Activated CD8-positive, alpha-beta T cell treated with anti-CD3 and anti-CD28 coated beads, Interleukin-2, amount 10 ng/mL, durations not matched to agents 7 days and 5 days (primary cell): Measurements from ENCODE around the gene TTLL9. TPM values are rescaled to one million over a fixed set of nuclear protein-coding genes. Genes with fewer than 3 reads are reported as not detected.

Source experiments
- ATAC-seq: fragments of 150-1000 bp; cut with Tn5 transposase; one replicate; pipeline ENCODE4 v1.10.0; 2021; ENCODE audit warnings: moderate library complexity
- CTCF ChIA-PET: fragments of 350-600 bp; sonication (Branson Sonifier 250); formaldehyde crosslinking; loops from one replicate; lab custom pipeline; 2021; ENCODE audit warnings: antibody characterized with exemption; lab: Charles Lee
- POLR2A ChIA-PET: fragments of 350-600 bp; sonication (Branson Sonifier 250); formaldehyde crosslinking; loops from one replicate; lab custom pipeline; 2021; ENCODE audit warnings: antibody characterized with exemption; lab: Charles Lee
- DNase-seq: peaks from one replicate; pipeline ENCODE4 v3.0.0-alpha.2; 2020
- H3K27ac Mint-ChIP-seq: one replicate; pipeline ENCODE4 v1.8.0; 2021; ENCODE audit warnings: mild to moderate bottlenecking, mixed read lengths
- H3K27me3 Mint-ChIP-seq: one replicate; pipeline ENCODE4 v1.8.0; 2021; ENCODE audit warnings: low read depth, mixed read lengths
- H3K36me3 Mint-ChIP-seq: one replicate; pipeline ENCODE4 v1.8.0; 2021; ENCODE audit warnings: low read depth, mixed read lengths
- H3K4me1 Mint-ChIP-seq: one replicate; pipeline ENCODE4 v1.8.0; 2021; ENCODE audit warnings: low read depth, mixed read lengths
- H3K4me3 Mint-ChIP-seq: one replicate; pipeline ENCODE4 v1.8.0; 2021; ENCODE audit warnings: mild to moderate bottlenecking, mixed read lengths
- H3K9me3 Mint-ChIP-seq: one replicate; pipeline ENCODE4 v1.8.0; 2022; ENCODE audit warnings: mixed read lengths; ENCODE audit not compliant: insufficient read depth
- total RNA-seq, 2 experiments: library from RNA; stranded (reverse); gene quantifications; one replicate each; pipeline ENCODE4 v1.2.3, GENCODE V29; 2021

The TTLL9 gene
- total RNA-seq, 2 experiments from 2014 or later, result not detected

DNA sequence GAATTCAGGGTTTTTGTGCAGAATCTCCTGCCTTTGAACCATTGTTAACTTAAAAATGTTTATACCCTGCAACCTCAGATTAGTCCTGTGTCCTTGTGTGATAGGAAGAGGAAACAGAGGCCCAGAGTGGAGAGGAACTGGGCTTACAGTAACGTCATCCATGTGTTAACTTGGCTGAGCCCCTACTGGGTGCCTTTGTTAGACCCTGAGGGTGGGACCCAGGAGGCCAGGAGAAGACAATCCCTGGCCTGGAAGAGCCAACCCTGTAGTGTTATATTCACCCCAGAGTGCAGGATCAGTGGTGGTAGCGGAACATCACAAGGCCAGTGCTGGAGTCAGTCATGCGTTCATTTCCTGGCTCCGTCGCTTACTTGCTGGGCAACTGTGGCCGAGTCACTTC is 40.7 kb upstream of the TTLL9 start:
- Mint-ChIP-seq H3K27ac (no peak overlapping the region), H3K4me1 (peaks cover under 1% of the 10 kb centered on the region), H3K36me3 (no peaks in the 10 kb centered on the region), H3K4me3 (no peak overlapping the region), H3K9me3 (no peaks in the 10 kb centered on the region), H3K27me3 (no peaks in the 10 kb centered on the region)
- no peak for DNase-seq
- ATAC-seq, result no peak
- POLR2A ChIA-PET, result no interaction called here
- CTCF ChIA-PET, result interaction anchor here (0.8 to 1.2 kb wide), 2 partner anchors 123 to 202 kb away, joined by 3 to 4 read pairs; no protein-coding TSS in a partner anchor

DNA sequence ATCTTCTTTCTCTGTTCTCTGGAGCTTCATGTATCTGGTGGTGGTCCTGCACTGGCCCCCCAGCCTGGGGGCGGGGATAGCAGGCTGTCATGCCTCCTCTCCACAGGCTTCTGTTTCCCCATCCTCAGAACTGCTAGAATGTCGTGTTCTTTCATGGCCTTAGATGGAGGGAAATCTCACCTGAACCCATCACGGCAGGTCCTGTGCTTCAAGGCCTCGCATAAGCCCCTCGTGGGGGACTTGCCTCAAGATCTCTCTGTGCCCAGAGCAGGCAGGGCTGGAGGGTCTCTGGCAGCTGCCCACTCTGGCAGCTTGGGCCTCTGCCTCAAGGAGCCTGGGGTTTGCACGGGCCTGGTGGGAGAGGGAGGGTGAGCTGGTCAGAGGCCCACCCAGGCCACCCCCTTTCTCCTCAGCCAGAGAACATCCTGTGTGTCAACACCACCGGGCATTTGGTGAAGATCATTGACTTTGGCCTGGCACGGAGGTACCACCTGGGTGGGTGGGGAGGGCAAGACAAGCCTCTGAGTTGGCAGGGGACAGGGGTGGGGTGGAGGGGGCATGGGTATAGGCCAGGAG is 39.9 kb upstream of the TTLL9 start:
- DNase-seq (no peak), ATAC-seq (no peak)
- CTCF ChIA-PET, result interaction anchor here (0.8 kb wide), 1 partner anchor 201 kb away, joined by 4 read pairs; no protein-coding TSS in a partner anchor
- Mint-ChIP-seq H3K27me3 (no peaks in the 10 kb centered on the region), H3K27ac (no peak overlapping the region), H3K4me1 (peaks cover 8% of the 10 kb centered on the region), H3K4me3 (no peak overlapping the region), H3K9me3 (no peaks in the 10 kb centered on the region), H3K36me3 (no peaks in the 10 kb centered on the region)
- POLR2A ChIA-PET, result no interaction called here

DNA sequence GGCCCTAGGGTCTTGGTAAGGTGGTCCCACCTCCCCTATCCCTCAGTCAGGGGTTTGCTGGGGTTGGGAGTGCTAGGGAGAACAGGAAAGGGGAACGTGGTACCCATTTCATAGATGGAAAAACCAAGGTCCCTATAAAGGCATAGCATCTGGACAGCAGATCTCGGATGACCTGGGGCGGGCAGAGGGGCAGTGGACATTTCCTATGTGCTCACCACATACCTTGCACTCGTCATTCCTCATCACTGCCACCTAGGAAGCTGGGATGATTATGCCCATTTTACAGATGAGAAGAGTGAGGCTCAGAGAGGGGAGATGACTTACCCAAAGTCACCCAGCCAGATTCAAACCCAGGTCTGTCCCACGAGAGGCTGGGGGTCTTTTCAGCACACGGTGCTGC is 39.2 kb upstream of the TTLL9 start:
- Mint-ChIP-seq H3K4me1 (peaks cover 15% of the 10 kb centered on the region), H3K36me3 (no peaks in the 10 kb centered on the region), H3K27me3 (no peaks in the 10 kb centered on the region), H3K4me3 (no peak overlapping the region), H3K27ac (no peak overlapping the region), H3K9me3 (no peaks in the 10 kb centered on the region)
- POLR2A ChIA-PET, result no interaction called here
- CTCF ChIA-PET, result no interaction called here
- ATAC-seq (no peak), DNase-seq (no peak)

DNA sequence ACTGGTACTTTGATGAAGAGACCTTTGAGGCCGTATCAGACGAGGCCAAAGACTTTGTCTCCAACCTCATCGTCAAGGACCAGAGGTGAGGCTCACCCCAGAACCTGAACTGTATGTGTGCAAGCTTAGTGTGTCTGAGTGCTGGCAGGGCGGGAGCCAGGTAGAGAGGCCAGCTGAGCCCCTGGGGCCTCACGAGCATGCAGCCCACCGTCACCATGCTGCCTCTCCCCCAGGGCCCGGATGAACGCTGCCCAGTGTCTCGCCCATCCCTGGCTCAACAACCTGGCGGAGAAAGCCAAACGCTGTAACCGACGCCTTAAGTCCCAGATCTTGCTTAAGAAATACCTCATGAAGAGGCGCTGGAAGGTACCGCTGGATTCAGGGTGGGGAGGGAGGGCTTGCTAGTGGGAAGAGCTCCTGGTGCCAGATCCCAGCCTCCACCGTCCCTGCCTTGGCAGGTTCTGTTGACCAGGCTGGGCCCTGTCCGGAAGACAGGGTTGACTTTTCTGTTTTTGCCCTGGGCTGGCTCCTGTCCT is 38.6 kb upstream of the TTLL9 start:
- Mint-ChIP-seq H3K9me3 (no peaks in the 10 kb centered on the region), H3K36me3 (no peaks in the 10 kb centered on the region), H3K27me3 (no peaks in the 10 kb centered on the region), H3K4me1 (peaks cover 22% of the 10 kb centered on the region), H3K27ac (no peak overlapping the region), H3K4me3 (no peak overlapping the region)
- POLR2A ChIA-PET, result no interaction called here
- no peak for DNase-seq
- CTCF ChIA-PET, result no interaction called here
- no peak for ATAC-seq

DNA sequence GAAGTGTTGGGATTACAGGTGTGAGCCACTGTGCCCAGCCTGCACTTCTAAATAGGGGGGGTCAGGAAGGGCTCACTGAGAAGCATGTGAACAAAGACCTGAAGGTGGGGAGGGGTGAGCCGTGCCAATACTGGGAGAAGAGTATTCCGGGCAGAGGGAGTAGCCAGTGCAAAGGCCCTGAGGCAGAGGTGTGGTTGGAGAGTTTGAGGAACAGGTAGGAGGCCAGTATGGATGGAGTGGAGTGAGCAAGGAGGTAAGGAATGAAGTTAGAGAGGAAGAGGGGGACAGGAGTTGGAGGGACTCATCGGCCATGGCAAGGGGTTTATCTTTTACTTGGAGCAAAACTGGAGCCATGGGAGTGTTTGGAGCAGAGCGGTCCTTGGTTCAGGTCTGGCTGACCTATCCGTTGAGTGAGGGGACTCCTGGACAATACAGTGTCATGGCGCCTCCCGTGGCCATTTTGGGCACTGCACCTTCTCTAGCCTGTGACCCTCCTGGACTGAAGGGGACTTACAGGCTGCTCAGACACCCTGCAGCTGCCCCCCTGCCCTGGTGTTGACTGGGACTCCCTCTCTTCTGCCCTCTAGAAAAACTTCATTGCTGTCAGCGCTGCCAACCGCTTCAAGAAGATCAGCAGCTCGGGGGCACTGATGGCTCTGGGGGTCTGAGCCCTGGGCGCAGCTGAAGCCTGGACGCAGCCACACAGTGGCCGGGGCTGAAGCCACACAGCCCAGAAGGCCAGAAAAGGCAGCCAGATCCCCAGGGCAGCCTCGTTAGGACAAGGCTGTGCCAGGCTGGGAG is 37.1 kb upstream of the TTLL9 start:
- Mint-ChIP-seq H3K4me1 (peaks cover 23% of the 10 kb centered on the region), H3K4me3 (no peak overlapping the region), H3K9me3 (no peaks in the 10 kb centered on the region), H3K36me3 (no peaks in the 10 kb centered on the region), H3K27ac (no peak overlapping the region), H3K27me3 (no peaks in the 10 kb centered on the region)
- ChIA-PET CTCF (interaction anchor here (0.7 to 2.2 kb wide), 7 partner anchors 9 to 179 kb away, joined by 3 to 5 read pairs (median 3); partner anchors contain the start of gene PDRG1), POLR2A (no interaction called here)
- no peak for ATAC-seq
- peak; percentile 74 for DNase-seq

DNA sequence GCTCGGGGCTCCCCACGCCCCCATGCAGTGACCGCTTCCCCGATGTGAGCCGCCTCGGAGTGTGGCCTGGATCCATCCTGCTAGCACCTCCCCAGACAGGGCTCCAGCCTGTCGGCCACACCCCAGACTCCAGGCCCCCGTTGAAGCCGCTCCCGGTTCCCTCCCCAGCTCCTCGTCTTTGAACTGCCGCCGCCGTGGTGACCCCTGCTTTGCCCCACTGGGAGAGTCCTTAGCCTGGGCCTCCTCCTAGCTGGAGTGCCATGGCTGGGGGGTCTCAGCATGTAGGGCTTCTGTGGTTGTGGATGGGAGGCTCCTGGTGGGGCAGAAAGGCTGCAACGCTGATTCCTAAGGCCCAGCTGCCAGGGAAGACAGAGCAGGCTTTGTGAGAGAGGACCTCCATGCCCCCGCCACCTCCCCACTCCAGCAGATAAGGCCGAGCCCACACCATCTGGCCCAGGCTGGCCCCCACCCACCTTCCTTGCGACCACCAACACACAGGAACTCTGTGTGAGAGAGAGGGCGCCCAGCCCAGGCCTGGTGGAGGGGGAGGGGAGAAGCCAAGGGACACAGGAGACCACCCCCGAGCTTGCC is 36.4 kb upstream of the TTLL9 start:
- H3K4me1 Mint-ChIP-seq, result peaks cover 23% of the 10 kb centered on the region
- no peaks in the 10 kb centered on the region for H3K27me3 Mint-ChIP-seq
- H3K36me3 Mint-ChIP-seq, result no peaks in the 10 kb centered on the region
- ATAC-seq (no peak), DNase-seq (no peak)
- CTCF ChIA-PET, result interaction anchor here (0.7 to 2.2 kb wide), 7 partner anchors 8 to 179 kb away, joined by 3 to 5 read pairs (median 3); partner anchors contain the start of gene PDRG1
- H3K4me3 Mint-ChIP-seq, result no peak overlapping the region
- POLR2A ChIA-PET, result no interaction called here
- H3K9me3 Mint-ChIP-seq, result no peaks in the 10 kb centered on the region
- no peak overlapping the region for H3K27ac Mint-ChIP-seq

DNA sequence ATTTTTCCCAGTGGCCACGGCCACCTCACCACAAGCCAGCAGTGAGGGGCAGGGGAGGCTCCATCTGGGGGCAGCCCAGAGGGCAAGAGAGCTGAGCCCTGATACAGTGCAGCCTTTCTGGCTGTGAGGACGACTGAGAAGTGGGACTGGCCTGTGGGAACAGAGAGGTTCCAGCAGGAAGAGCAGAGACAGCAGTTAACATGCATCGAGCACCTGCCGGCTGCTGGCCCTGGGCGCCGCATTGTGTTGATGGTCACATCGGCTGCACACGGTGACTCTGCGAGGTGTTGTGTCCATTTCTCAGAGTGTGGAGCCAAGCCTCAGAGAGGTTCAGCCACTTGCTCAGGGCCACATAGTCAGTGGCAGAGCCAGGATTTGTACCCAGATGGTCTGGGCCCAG is 34.9 kb upstream of the TTLL9 start:
- DNase-seq (no peak), ATAC-seq (no peak)
- Mint-ChIP-seq H3K4me1 (peaks cover 23% of the 10 kb centered on the region), H3K36me3 (no peaks in the 10 kb centered on the region), H3K27ac (no peak overlapping the region), H3K4me3 (no peak overlapping the region), H3K27me3 (no peaks in the 10 kb centered on the region), H3K9me3 (no peaks in the 10 kb centered on the region)
- ChIA-PET CTCF (interaction anchor here (1.1 to 2.6 kb wide), 3 partner anchors 12 to 116 kb away, joined by 4 to 13 read pairs (median 8); partner anchors contain the start of gene PDRG1), POLR2A (no interaction called here)

DNA sequence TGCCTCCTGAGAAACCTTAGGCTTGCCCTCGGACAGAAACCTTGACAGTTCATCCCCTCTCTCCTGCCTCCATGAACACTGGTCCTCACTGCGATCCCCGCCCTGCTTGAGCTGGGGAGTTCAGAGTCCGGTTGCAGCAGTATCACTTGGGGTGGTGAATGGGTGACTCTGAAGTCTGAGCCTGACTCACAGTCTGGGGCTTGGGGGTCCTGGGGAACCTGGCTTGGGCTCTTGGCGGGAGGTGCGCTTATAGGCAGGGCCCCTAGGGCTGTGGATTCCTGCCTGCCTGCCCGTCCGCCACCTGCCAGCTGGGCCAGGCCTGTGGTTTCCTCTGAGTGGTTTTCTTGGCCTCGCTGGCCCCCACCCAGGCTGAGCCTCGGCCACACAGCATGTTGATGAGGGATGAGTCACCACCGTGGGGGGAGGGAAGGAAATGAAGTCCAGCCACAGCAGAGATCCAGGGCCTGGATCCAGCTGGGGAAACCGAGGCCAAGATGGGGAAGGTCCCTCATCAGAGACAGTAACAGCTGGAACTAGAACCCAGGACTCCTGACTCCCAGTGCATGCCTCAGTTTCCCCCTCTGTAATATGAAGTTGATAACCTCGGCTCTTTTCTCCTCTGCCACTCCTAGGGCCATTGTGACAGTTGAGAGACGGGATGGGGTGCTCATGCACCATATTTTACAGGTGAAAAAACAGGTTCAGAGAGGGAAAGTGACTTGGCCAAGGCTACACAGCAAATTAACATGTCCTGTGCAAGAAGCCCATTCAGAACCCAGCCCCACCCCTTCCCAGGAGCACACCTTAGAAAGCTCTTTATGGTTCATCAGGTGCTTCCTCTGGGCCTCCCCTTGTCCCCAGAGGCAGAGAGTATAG is 34.2 kb upstream of the TTLL9 start:
- Mint-ChIP-seq H3K4me1 (peaks cover 23% of the 10 kb centered on the region), H3K27ac (no peak overlapping the region), H3K9me3 (no peaks in the 10 kb centered on the region), H3K4me3 (no peak overlapping the region), H3K27me3 (no peaks in the 10 kb centered on the region), H3K36me3 (no peaks in the 10 kb centered on the region)
- CTCF ChIA-PET, result interaction anchor here (1.0 to 2.6 kb wide), 5 partner anchors 9 to 116 kb away, joined by 3 to 19 read pairs (median 8); partner anchors contain the start of gene PDRG1
- ATAC-seq (peak; percentile 54), DNase-seq (peak; percentile 65)
- POLR2A ChIA-PET, result no interaction called here

DNA sequence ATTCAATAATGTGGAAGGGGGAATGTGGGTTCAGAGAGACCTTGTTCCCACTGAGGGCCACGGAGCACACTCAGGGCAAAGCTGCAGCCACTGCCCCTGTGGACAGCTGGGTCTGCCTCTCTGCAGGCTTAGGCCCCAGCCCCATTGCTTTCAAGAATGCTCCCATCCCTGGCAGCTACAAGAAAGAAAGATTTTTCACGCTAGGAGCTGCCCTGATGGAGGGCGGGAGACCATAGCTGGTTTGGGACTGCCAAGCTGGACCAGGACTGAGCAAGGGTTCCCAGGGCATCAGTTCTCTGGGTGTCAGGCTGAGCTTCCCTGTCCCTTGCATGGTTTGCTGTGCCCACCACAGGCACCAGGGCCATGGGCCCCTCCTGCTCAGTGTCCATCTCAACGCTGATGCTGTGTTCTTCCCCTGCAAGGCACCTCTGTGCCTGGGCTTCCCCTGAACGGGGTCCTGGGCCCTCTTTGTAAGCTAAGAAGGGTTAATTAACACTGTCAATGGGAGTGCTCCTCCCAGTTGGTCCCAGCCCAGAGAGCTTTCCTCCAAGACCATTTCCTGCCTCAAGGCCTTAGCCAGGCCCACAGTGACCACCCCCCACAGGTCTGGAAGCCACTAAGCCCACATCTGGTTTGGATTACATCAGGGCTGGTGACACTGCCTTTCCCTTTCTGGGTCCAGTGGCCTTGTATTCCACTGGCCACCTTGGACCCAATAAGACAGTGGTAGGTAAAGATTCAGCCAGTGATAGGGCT is 33.4 kb upstream of the TTLL9 start:
- H3K4me3 Mint-ChIP-seq, result no peak overlapping the region
- H3K36me3 Mint-ChIP-seq, result no peaks in the 10 kb centered on the region
- ATAC-seq (no peak), DNase-seq (no peak)
- H3K27me3 Mint-ChIP-seq, result no peaks in the 10 kb centered on the region
- H3K4me1 Mint-ChIP-seq, result peaks cover 23% of the 10 kb centered on the region
- POLR2A ChIA-PET, result no interaction called here
- CTCF ChIA-PET, result interaction anchor here (1.0 to 2.6 kb wide), 5 partner anchors 10 to 115 kb away, joined by 3 to 19 read pairs (median 8); partner anchors contain the start of gene PDRG1
- H3K27ac Mint-ChIP-seq, result no peak overlapping the region
- H3K9me3 Mint-ChIP-seq, result no peaks in the 10 kb centered on the region

DNA sequence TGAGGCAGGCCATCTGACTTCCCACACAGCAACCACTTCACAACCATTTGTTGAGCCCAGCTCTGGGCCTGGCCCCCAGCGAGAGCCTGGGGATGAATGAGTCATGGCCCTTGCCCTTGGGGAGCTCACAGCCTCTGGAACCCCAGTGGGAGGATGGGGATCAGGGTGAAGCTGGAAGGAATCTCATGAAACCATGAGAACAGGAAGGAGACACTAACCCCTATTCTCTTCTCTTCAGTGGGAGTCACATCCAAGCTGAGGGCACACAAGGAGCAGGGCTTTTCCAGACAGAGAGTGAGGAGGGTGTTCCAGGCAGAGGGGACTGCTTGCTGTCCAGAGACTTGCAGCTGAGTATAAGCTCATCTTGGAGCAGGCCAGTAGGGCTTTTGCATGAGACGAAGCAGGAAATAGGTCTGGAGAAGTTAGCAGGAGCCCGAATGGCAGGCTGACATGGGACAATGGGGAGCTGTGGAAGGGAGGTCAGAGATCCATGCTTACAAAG is 32.5 kb upstream of the TTLL9 start:
- POLR2A ChIA-PET, result no interaction called here
- CTCF ChIA-PET, result interaction anchor here (1.5 to 2.7 kb wide), 4 partner anchors 9 to 15 kb away, joined by 11 to 19 read pairs (median 13); no protein-coding TSS in a partner anchor
- Mint-ChIP-seq H3K27ac (no peak overlapping the region), H3K27me3 (no peaks in the 10 kb centered on the region), H3K36me3 (no peaks in the 10 kb centered on the region), H3K4me1 (peaks cover 23% of the 10 kb centered on the region), H3K4me3 (no peak overlapping the region), H3K9me3 (no peaks in the 10 kb centered on the region)
- ATAC-seq (no peak), DNase-seq (no peak)
